ENCODE measurements around the gene NDUFA8.

- TF ChIP-seq RCOR1 (IDR thresholded peaks at IDR 0.05; ENCODE audit: insufficient replicate concordance, low read length) (no peak), POLR2A (IDR thresholded peaks at IDR 0.05; ENCODE audit: low read depth, low read length) (no peak), MAFK (IDR thresholded peaks at IDR 0.05; ENCODE audit: low read depth, low read length) (no peak), CTCF (conservative IDR thresholded peaks at IDR 0.05; ENCODE audit: low read depth, low read length) (no peak), MXI1 (IDR thresholded peaks at IDR 0.05; ENCODE audit: borderline replicate concordance, low read depth, low read length) (no peak), RAD21 (IDR thresholded peaks at IDR 0.05; ENCODE audit: low read length) (no peak), SMC3 (IDR thresholded peaks at IDR 0.05; ENCODE audit: low read depth, low read length) (no peak), BHLHE40 (IDR thresholded peaks at IDR 0.05; ENCODE audit: low read depth, low read length) (no peak), CEBPB (IDR thresholded peaks at IDR 0.05; ENCODE audit: low read depth, low read length) (no peak), FOS (IDR thresholded peaks at IDR 0.05; ENCODE audit: low read depth, low read length) (no peak), RFX5 (IDR thresholded peaks at IDR 0.05; ENCODE audit: low read depth, low read length) (no peak), ELK1 (IDR thresholded peaks at IDR 0.05; ENCODE audit: borderline replicate concordance, low read depth, low read length) (no peak), MAZ (IDR thresholded peaks at IDR 0.05; ENCODE audit: borderline replicate concordance, low read depth, low read length) (no peak)
- TF ChIP-seq, protein P1, sequence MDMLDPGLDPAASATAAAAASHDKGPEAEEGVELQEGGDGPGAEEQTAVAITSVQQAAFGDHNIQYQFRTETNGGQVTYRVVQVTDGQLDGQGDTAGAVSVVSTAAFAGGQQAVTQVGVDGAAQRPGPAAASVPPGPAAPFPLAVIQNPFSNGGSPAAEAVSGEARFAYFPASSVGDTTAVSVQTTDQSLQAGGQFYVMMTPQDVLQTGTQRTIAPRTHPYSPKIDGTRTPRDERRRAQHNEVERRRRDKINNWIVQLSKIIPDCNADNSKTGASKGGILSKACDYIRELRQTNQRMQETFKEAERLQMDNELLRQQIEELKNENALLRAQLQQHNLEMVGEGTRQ (IDR thresholded peaks at IDR 0.05; ENCODE audit: low read depth, low read length): no peak
These were observed 47.5 kb upstream of the NDUFA8 start for GRCh38 chr9:122207096-122207495.

Measured in IMR-90 (cell line).